ENCODE data around the gene TNFRSF19.

Gene TNFRSF19

GRCh38 chr13:23629566-23630272 is 59.5 kb downstream of the TNFRSF19 start:
- no peak for DNase-seq
- Mint-ChIP-seq H3K36me3 (ENCODE audit: low read depth) (peaks cover 37% of the 10 kb centered on the region), H3K4me1 (peaks cover 84% of the 10 kb centered on the region), H3K27ac (peak overlapping the region; percentile 77), H3K4me3 (peak overlapping the region; percentile 43), H3K9me3 (no peaks in the 10 kb centered on the region), H3K27me3 (ENCODE audit: low read depth, poor library complexity) (no peaks in the 10 kb centered on the region)
- TF ChIP-seq, protein P1, sequence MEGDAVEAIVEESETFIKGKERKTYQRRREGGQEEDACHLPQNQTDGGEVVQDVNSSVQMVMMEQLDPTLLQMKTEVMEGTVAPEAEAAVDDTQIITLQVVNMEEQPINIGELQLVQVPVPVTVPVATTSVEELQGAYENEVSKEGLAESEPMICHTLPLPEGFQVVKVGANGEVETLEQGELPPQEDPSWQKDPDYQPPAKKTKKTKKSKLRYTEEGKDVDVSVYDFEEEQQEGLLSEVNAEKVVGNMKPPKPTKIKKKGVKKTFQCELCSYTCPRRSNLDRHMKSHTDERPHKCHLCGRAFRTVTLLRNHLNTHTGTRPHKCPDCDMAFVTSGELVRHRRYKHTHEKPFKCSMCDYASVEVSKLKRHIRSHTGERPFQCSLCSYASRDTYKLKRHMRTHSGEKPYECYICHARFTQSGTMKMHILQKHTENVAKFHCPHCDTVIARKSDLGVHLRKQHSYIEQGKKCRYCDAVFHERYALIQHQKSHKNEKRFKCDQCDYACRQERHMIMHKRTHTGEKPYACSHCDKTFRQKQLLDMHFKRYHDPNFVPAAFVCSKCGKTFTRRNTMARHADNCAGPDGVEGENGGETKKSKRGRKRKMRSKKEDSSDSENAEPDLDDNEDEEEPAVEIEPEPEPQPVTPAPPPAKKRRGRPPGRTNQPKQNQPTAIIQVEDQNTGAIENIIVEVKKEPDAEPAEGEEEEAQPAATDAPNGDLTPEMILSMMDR (IDR thresholded peaks at IDR 0.05) = no peak

DNA sequence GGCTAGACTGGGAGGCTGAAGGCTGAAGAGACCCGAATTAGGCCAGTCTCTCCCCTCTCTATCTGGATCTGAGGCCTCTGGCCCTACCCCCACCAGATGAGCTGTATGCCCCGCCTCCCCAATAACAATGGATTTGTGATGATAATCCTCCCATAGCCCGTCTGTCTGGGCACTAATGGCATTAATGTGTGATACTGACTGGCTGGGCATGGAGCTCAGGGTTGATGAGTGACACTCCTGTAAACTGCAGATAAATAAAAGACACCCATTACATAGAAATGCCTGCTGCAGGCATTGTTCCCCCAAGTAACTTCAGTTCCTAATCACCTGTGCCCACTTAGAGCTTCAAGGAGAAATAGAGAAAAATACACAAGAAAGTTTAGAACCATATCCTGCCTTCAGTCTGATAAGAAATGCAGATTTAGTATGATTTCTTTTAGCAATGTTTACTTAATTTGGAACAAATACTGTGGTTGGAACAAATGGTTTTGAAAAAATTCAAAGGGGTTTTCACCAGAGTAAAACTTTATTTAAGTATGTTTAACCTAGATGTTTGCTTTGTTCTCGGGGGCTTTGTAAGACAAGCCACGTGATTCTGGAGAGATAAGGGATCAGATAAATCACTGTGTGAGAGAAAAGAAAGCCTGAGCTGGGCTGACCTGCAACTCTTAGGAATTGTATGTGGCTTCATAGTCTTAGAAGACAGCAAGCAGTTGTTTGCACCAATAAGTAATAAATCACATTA is 60.3 kb downstream of the TNFRSF19 start:
- DNase-seq = no peak
- Mint-ChIP-seq H3K4me3 (no peak overlapping the region), H3K36me3 (ENCODE audit: low read depth) (peaks cover 39% of the 10 kb centered on the region), H3K27me3 (ENCODE audit: low read depth, poor library complexity) (no peaks in the 10 kb centered on the region), H3K4me1 (peaks cover 86% of the 10 kb centered on the region), H3K27ac (peak overlapping the region; percentile 96), H3K9me3 (no peaks in the 10 kb centered on the region)
- TF ChIP-seq, protein P1 (IDR thresholded peaks at IDR 0.05) = no peak

DNA sequence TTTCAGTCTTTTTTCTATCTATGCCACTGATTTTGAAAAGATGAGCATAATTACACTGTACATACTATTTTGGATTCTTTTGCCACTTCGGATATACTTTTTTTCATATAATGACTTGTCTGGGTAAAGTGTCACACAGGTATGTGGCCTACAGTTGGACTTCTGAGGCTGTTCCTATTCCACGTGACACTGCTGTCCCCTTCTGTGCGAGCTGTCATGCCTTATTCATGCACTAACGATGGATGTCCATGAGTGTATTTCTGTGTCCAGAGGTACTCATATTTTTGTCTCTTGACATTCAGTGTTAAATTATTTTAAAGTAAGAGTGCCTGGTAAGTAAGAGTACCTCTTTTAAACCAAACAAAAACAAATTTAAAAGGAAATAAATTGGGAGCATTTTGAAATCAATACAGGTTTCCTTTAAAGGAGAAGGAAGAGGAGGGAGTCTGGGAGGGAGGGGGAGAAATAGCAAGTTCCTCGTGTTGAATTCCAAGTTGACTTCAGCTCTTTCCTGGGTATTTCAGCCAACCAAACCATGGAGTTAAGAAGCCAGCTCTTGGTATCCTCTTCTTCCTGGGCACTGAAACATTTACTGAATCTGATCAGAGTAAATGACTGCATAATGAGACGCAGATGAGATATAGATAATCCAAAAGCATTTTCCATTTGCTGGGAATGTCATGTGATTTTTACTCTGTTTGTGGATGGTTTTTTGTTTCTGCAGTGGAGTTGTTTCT is 61.3 kb downstream of the TNFRSF19 start:
- peaks cover 40% of the 10 kb centered on the region for H3K36me3 Mint-ChIP-seq (ENCODE audit: low read depth)
- peak overlapping the region; percentile 93 for H3K27ac Mint-ChIP-seq
- no peaks in the 10 kb centered on the region for H3K9me3 Mint-ChIP-seq
- no peaks in the 10 kb centered on the region for H3K27me3 Mint-ChIP-seq (ENCODE audit: low read depth, poor library complexity)
- TF ChIP-seq, protein P1 (IDR thresholded peaks at IDR 0.05) = no peak
- peaks cover 86% of the 10 kb centered on the region for H3K4me1 Mint-ChIP-seq
- no peak for DNase-seq
- H3K4me3 Mint-ChIP-seq = peak overlapping the region; percentile 34

DNA sequence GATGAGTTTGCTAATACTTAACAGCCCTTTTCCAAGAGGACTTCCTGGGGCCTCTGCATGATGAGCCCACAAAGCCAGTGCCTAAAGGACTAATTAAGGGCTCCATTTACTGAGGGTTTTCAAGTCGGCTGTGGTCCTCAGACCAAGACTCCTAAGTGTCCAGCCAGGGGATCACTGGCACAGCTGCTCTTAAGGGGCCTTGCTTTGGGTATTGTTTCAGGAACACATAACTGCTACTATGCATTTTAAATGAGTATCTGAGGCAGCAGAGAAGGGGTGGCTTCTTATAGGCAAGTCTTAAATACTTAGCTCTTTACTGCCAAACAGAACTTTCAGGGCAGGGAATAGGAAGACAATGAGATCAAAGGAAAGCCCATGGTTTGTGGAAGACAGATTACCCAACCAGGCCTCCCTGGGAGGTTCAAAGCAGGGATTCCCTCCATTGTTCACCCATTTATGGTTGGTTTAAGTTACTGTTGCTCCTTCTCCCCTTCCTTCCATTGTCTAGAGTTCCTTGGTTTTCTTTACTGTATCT is 61.9 kb downstream of the TNFRSF19 start:
- Mint-ChIP-seq H3K9me3 (no peaks in the 10 kb centered on the region), H3K36me3 (ENCODE audit: low read depth) (peaks cover 36% of the 10 kb centered on the region), H3K4me3 (peak overlapping the region; percentile 30), H3K27ac (peak overlapping the region; percentile 93), H3K4me1 (peaks cover 86% of the 10 kb centered on the region), H3K27me3 (ENCODE audit: low read depth, poor library complexity) (no peaks in the 10 kb centered on the region)
- no peak for DNase-seq
- TF ChIP-seq, protein P1 (IDR thresholded peaks at IDR 0.05) = no peak

DNA sequence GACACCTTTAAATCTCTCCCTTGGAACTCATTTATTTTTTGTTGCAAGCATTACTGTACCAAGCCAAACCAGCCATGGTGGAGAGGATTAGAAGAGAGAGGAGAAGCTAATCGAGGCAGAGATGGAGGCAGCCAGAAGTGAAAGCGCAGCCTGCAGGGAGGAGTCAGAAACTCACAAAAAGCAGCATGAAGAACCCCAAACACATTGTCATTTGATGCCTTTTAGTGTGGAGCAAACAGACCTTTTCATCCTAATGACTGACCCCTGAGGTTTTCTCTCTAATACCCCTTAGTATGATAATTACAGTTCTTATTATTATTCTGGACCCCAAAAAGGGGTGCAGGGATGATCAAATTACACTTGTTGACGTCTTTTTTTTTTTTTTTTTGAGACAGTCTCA is 62.5 kb downstream of the TNFRSF19 start:
- no peaks in the 10 kb centered on the region for H3K9me3 Mint-ChIP-seq
- peak overlapping the region; percentile 30 for H3K4me3 Mint-ChIP-seq
- H3K4me1 Mint-ChIP-seq = peaks cover 86% of the 10 kb centered on the region
- peaks cover 36% of the 10 kb centered on the region for H3K36me3 Mint-ChIP-seq (ENCODE audit: low read depth)
- no peak for DNase-seq
- TF ChIP-seq, protein P1 (IDR thresholded peaks at IDR 0.05) = no peak
- H3K27ac Mint-ChIP-seq = peak overlapping the region; percentile 93
- H3K27me3 Mint-ChIP-seq (ENCODE audit: low read depth, poor library complexity) = no peaks in the 10 kb centered on the region

Data from nephron progenitor cell (in vitro differentiated cells).